GM23248 (cell line): ENCODE measurements around the gene CSTB. TPM values are rescaled to one million over a fixed set of nuclear protein-coding genes. Genes with fewer than 3 reads are reported as not detected.

Experiments used
- DNase-seq: peaks from one replicate; pipeline ENCODE4 v3.0.0-alpha.2; 2015
- H2AFZ ChIP-seq: fragments of 200-600 bp; sonication (generic); 2 replicates; pipeline ENCODE4 v1.6.1; 2016; ENCODE audit warnings: antibody characterized with exemption
- H3F3A ChIP-seq: fragments of 200-600 bp; sonication (generic); 2 replicates; pipeline ENCODE4 v1.6.1; 2016; ENCODE audit warnings: mild to moderate bottlenecking, antibody characterized with exemption, mixed run types; ENCODE audit not compliant: insufficient read depth
- H3K27ac ChIP-seq: fragments of 200-600 bp; sonication (generic); 2 replicates; pipeline ENCODE4 v1.5.1; 2016; ENCODE audit warnings: mild to moderate bottlenecking
- H3K27me3 ChIP-seq: fragments of 200-600 bp; sonication (generic); replicated peaks from 2 replicates; pipeline ENCODE4 v1.6.1; 2016; ENCODE audit warnings: mild to moderate bottlenecking; ENCODE audit not compliant: insufficient read depth
- H3K36me3 ChIP-seq: fragments of 200-600 bp; sonication (generic); 2 replicates; pipeline ENCODE4 v1.6.1; 2016; ENCODE audit warnings: low read depth, mild to moderate bottlenecking
- H3K4me1 ChIP-seq: fragments of 200-600 bp; sonication (generic); 2 replicates; pipeline ENCODE4 v1.6.1; 2016; ENCODE audit warnings: mild to moderate bottlenecking; ENCODE audit not compliant: insufficient read depth
- H3K4me2 ChIP-seq: fragments of 200-600 bp; sonication (generic); one replicate; pipeline ENCODE4 v1.6.1; 2016; ENCODE audit warnings: mild to moderate bottlenecking; ENCODE audit not compliant: unreplicated experiment
- H3K4me3 ChIP-seq: fragments of 200-600 bp; sonication (generic); 2 replicates; pipeline ENCODE4 v1.5.1; 2016; ENCODE audit warnings: mild to moderate bottlenecking
- H3K79me2 ChIP-seq: fragments of 200-600 bp; sonication (generic); 2 replicates; pipeline ENCODE4 v1.6.1; 2016; ENCODE audit warnings: mild to moderate bottlenecking; ENCODE audit not compliant: insufficient read depth
- H3K9ac ChIP-seq: fragments of 200-600 bp; sonication (generic); 2 replicates; pipeline ENCODE4 v1.6.1; 2016; ENCODE audit warnings: mild to moderate bottlenecking
- H3K9me2 ChIP-seq: fragments of 200-600 bp; sonication (generic); 2 replicates; pipeline ENCODE4 v1.6.1; 2016; ENCODE audit warnings: mixed run types, mild to moderate bottlenecking, moderate library complexity; ENCODE audit not compliant: insufficient read depth
- H3K9me3 ChIP-seq: fragments of 200-600 bp; sonication (generic); one replicate; pipeline ENCODE4 v1.6.1; 2017; ENCODE audit warnings: low read depth
- H4K20me1 ChIP-seq: fragments of 200-600 bp; sonication (generic); 2 replicates; pipeline ENCODE4 v1.6.0; 2016; ENCODE audit not compliant: insufficient read depth
- EZH2 ChIP-seq: fragments of 200-600 bp; sonication (generic); IDR thresholded peaks from 2 replicates; pipeline ENCODE4 v1.6.1; 2018; ENCODE audit warnings: antibody characterized with exemption, mild to moderate bottlenecking; ENCODE audit not compliant: insufficient read depth, poor library complexity, severe bottlenecking
- EZH2phosphoT487 ChIP-seq: fragments of 200-600 bp; sonication (generic); IDR thresholded peaks from 2 replicates; pipeline ENCODE4 v1.6.1; 2018; ENCODE audit warnings: antibody characterized with exemption, moderate library complexity, mild to moderate bottlenecking, low read depth; ENCODE audit not compliant: insufficient read depth
- WGBS, 2 experiments: methylation state at CpG; one replicate each; pipeline ENCODE4 v1.1.6; 2015 to 2017; ENCODE audit warnings: low lambda C conversion rate in 2 of 2, low coverage in 1 of 2; ENCODE audit errors: missing lambda C conversion rate in 2 of 2; 5-methylcytosine and 5-hydroxymethylcytosine counted together
- in situ Hi-C: fragments of 300-500 bp; cut with MboI; formaldehyde crosslinking; loops from 2 replicates; pipeline ENCODE4 v1.15.0; 2020
- polyA plus RNA-seq: library from polyadenylated mRNA; unstranded; fragments of >200 nt; fragmentation: Nextera tagmentation; extraction: Ambion mirVana; gene quantifications from 2 replicates; pipeline ENCODE4 v1.2.1, GENCODE V29; 2016
- total RNA-seq: library from RNA; depleted of rRNA; stranded (reverse); fragments of >200 nt; shearing (Covaris generic); gene quantifications from 2 replicates; pipeline ENCODE4 v1.2.3, GENCODE V29; 2014

Gene CSTB
- total and polyA plus RNA-seq, 2 experiments from 2014 or later, result 6.7 to 95.0 TPM

- Histone ChIP-seq H3K4me1 (no peaks in the 10 kb centered on the region), H3F3A (no peaks in the 10 kb centered on the region), H4K20me1 (no peaks in the 10 kb centered on the region), H3K4me3 (no peak overlapping the region), H3K79me2 (no peaks in the 10 kb centered on the region), H3K9me3 (no peaks in the 10 kb centered on the region), H3K9ac (no peak overlapping the region), H3K27ac (no peak overlapping the region), H3K36me3 (peaks cover 17% of the 10 kb centered on the region), H2AFZ (no peak overlapping the region), H3K27me3 (no peaks in the 10 kb centered on the region), H3K9me2 (no peaks in the 10 kb centered on the region), H3K4me2 (no peak overlapping the region)
- TF ChIP-seq EZH2 (no peak), EZH2phosphoT487 (no peak)
- in situ Hi-C loops, result no loop called here
- 98% methylated on average over 18 of the region's 18 CpGs for WGBS, 2 experiments
- DNase-seq, result no peak
Measured at GRCh38 chr21:43744725-43745124, 31.4 kb downstream of the CSTB start.

DNA sequence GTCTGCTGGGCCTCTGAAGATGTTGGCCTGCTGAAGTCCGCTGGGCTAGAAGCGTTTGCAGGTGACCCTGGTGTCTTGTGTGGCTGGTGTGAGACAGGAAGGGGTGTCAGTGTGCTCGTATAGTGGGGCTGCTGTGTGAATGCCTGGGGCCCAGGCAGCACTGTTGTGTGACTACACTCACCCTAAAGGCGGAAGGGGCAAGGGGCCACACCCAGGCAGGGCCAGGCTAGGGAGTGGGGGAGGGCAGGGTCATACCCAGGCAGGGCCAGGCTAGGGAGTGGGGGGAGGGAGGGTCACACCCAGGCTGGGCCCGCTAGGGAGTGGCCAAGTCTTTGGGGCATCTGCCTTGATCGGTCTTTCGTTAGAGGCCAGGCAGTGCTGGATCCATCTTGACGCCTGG, 32.2 kb downstream of the CSTB start:
- Histone ChIP-seq H3K27me3 (no peaks in the 10 kb centered on the region), H3K27ac (no peak overlapping the region), H3F3A (no peaks in the 10 kb centered on the region), H3K36me3 (peaks cover 17% of the 10 kb centered on the region), H3K9me3 (no peaks in the 10 kb centered on the region), H4K20me1 (no peaks in the 10 kb centered on the region), H3K9me2 (no peaks in the 10 kb centered on the region), H3K4me3 (no peak overlapping the region), H3K79me2 (no peaks in the 10 kb centered on the region), H3K4me2 (no peak overlapping the region), H3K4me1 (no peaks in the 10 kb centered on the region), H3K9ac (no peak overlapping the region), H2AFZ (no peak overlapping the region)
- DNase-seq, result no peak
- in situ Hi-C loops, result no loop called here
- no peak for TF ChIP-seq EZH2phosphoT487
- no peak for TF ChIP-seq EZH2
- WGBS, 2 experiments, result 98 to 99% methylated on average over 7 of the region's 8 CpGs

- no peak for DNase-seq
- H3K79me2 ChIP-seq, result peaks cover 19% of the 10 kb centered on the region
- H3K27ac ChIP-seq, result no peak overlapping the region
- H3K9me2 ChIP-seq, result no peaks in the 10 kb centered on the region
- no peak overlapping the region for H3K4me2 ChIP-seq
- no peaks in the 10 kb centered on the region for H3K4me1 ChIP-seq
- TF ChIP-seq EZH2 (no peak), EZH2phosphoT487 (no peak)
- no peaks in the 10 kb centered on the region for H3K9me3 ChIP-seq
- no peak overlapping the region for H3K9ac ChIP-seq
- in situ Hi-C loops, result no loop called here
- H3K4me3 ChIP-seq, result no peak overlapping the region
- WGBS, 2 experiments, result 85 to 92% methylated on average over 16 to 24 of the region's 28 CpGs
- H3K36me3 ChIP-seq, result peaks cover 13% of the 10 kb centered on the region
- H2AFZ ChIP-seq, result no peak overlapping the region
- no peaks in the 10 kb centered on the region for H3K27me3 ChIP-seq
- H4K20me1 ChIP-seq, result no peaks in the 10 kb centered on the region
- H3F3A ChIP-seq, result no peaks in the 10 kb centered on the region
Measured at GRCh38 chr21:43741423-43742096, 34.5 kb downstream of the CSTB start.

DNA sequence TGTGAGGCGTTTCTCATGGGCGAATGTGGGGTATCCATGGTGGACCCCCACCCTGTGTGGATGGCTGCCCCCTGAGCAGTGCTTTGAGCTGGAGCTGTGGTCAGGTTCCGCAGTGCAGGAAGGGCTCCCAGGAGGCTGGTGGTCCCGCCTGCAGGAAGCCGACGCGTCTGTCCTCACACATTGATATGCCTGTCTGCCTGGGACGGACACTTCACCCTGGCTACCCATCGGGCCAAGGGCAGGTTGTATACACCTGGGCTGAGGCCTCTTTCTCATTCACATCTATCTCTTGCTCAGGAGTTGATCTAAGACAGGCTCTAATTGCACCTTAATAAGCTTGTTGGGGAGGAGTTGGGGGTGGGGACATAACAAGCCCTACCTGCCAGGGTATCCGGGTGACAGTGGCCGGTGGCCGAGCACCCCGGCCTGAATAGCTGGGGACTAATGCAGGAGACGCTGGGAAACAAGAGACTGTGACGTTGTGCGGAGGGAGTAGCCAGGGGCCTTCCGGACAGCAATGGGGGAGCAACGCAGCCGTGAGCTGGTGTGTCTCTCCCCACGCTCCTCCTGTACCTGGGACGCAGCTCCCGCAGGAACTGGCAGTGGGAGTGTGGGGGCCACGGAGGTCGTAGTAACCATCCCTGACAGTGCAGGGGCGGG, 35.5 kb downstream of the CSTB start:
- H3K4me2 ChIP-seq, result no peak overlapping the region
- no peaks in the 10 kb centered on the region for H3K9me3 ChIP-seq
- DNase-seq, result peak; percentile 53
- TF ChIP-seq EZH2phosphoT487, result no peak
- no peak for TF ChIP-seq EZH2
- WGBS, 2 experiments, result 56 to 63% methylated on average over 23 to 25 of the region's 25 CpGs
- H3F3A ChIP-seq, result no peaks in the 10 kb centered on the region
- H2AFZ ChIP-seq, result no peak overlapping the region
- H3K27me3 ChIP-seq, result no peaks in the 10 kb centered on the region
- no peak overlapping the region for H3K27ac ChIP-seq
- H3K9ac ChIP-seq, result no peak overlapping the region
- in situ Hi-C loops, result no loop called here
- no peak overlapping the region for H3K4me3 ChIP-seq
- H3K36me3 ChIP-seq, result peaks cover 8% of the 10 kb centered on the region
- H3K79me2 ChIP-seq, result peaks cover 28% of the 10 kb centered on the region
- no peaks in the 10 kb centered on the region for H3K4me1 ChIP-seq
- H3K9me2 ChIP-seq, result no peaks in the 10 kb centered on the region
- H4K20me1 ChIP-seq, result no peaks in the 10 kb centered on the region
